Panc1 (cell line): ENCODE data around the gene ZDHHC18. TPM values are rescaled to one million over a fixed set of nuclear protein-coding genes. Genes with fewer than 3 reads are reported as not detected.

ENCODE experiments used
- ATAC-seq: fragments of 200-7000 bp; cut with Tn5 transposase; 2 replicates; pipeline ENCODE4 v1.9.1; 2020; ENCODE audit warnings: mild to moderate bottlenecking, moderate library complexity
- BruUV-seq: library from RNA; stranded (reverse); fragments of 400-500 nt; replicated peaks from 2 replicates; lab custom pipeline; 2021; lab: Mats Ljungman, UMichigan
- CTCF ChIA-PET: fragments of 300-600 bp; sonication (Branson Sonifier 250); formaldehyde crosslinking; loops from one replicate; lab custom pipeline; 2022; ENCODE audit warnings: antibody characterized with exemption; lab: Charles Lee
- POLR2A ChIA-PET: fragments of 300-600 bp; sonication (Branson Sonifier 250); formaldehyde crosslinking; loops from one replicate; lab custom pipeline; 2022; ENCODE audit warnings: antibody characterized with exemption; lab: Charles Lee
- DNase-seq: peaks from one replicate; pipeline ENCODE4 v3.0.0-alpha.2; 2010; ENCODE audit warnings: low read depth, low spot score
- H3K27ac ChIP-seq: 2 replicates; pipeline ENCODE4 v1.5.1; 2011; ENCODE audit warnings: mild to moderate bottlenecking, low read length, inconsistent platforms
- H3K27me3 ChIP-seq: fragments of 200-500 bp; sonication (Bioruptor generic); 2 replicates; pipeline ENCODE4 v1.6.0; 2014; ENCODE audit warnings: low read length, inconsistent platforms; ENCODE audit not compliant: control insufficient read depth, insufficient read depth
- H3K36me3 ChIP-seq: fragments of 200-500 bp; sonication (Bioruptor generic); 2 replicates; pipeline ENCODE4 v1.5.1; 2014; ENCODE audit warnings: inconsistent platforms, mild to moderate bottlenecking, low read length, moderate library complexity; ENCODE audit not compliant: control insufficient read depth, insufficient read depth
- H3K4me1 ChIP-seq: 2 replicates; pipeline ENCODE4 v1.5.1; 2011; ENCODE audit warnings: inconsistent platforms, mild to moderate bottlenecking, low read length, moderate library complexity; ENCODE audit not compliant: control insufficient read depth, insufficient read depth
- H3K4me3 ChIP-seq, 2 experiments: 2 replicates each; pipeline ENCODE4 v1.5.1; 2011 to 2012; ENCODE audit warnings: low read depth in 2 of 2, low read length in 2 of 2, mild to moderate bottlenecking in 2 of 2, inconsistent platforms in 1 of 2, moderate library complexity in 1 of 2
- H3K9me3 ChIP-seq: fragments of 200-500 bp; sonication (Bioruptor generic); 2 replicates; pipeline ENCODE4 v1.5.1; 2014; ENCODE audit warnings: low read depth, mild to moderate bottlenecking, inconsistent platforms, low read length, moderate library complexity; ENCODE audit not compliant: control insufficient read depth, insufficient read depth
- POLR2AphosphoS5 ChIP-seq: IDR thresholded peaks from 2 replicates; pipeline ENCODE4 v1.6.1; 2012; ENCODE audit warnings: mild to moderate bottlenecking, low read depth, low read length, moderate library complexity
- SIN3A ChIP-seq: IDR thresholded peaks from 2 replicates; pipeline ENCODE4 v1.6.1; 2012; ENCODE audit warnings: low read depth, mild to moderate bottlenecking, low read length, moderate library complexity, borderline replicate concordance; ENCODE audit not compliant: insufficient read depth
- TCF7L2 ChIP-seq: IDR thresholded peaks from 2 replicates; pipeline ENCODE4 v1.6.1; 2011; ENCODE audit warnings: mild to moderate bottlenecking, low read depth, low read length, inconsistent platforms
- in situ Hi-C: cut with HindIII; loops from 2 replicates; pipeline ENCODE4 v1.10.0; 2016; ENCODE audit warnings: low sequenced_read_pairs, low pct_unique_long_range_greater_than_20kb
- intact Hi-C: fragments of 100-400 bp; cut with micrococcal nuclease; formaldehyde crosslinking; loops from one replicate; pipeline ENCODE4 v1.10.0; 2022; ENCODE audit not compliant: unreplicated experiment
- total RNA-seq: library from RNA; stranded (reverse); gene quantifications from one replicate; pipeline ENCODE4 v1.2.1, GENCODE V29; 2021; ENCODE audit not compliant: unreplicated experiment
- TF ChIP-seq, protein P1 (sequence below), 2 experiments: IDR thresholded peaks; 2 replicates each; pipeline ENCODE4 v1.6.1; 2011 to 2012; ENCODE audit warnings: low read depth in 2 of 2, control low read depth in 1 of 2, low read length in 1 of 2, mild to moderate bottlenecking in 1 of 2, moderate library complexity in 1 of 2; ENCODE audit not compliant: insufficient read depth in 1 of 2
- TF ChIP-seq, protein P2 (sequence below): fragments of 450-650 bp; IDR thresholded peaks from 2 replicates; pipeline ENCODE4 v1.5.1; 2017; ENCODE audit warnings: mild to moderate bottlenecking

ZDHHC18 gene
- total RNA-seq, 1 experiment from 2014 or later = 45.4 TPM

DNA sequence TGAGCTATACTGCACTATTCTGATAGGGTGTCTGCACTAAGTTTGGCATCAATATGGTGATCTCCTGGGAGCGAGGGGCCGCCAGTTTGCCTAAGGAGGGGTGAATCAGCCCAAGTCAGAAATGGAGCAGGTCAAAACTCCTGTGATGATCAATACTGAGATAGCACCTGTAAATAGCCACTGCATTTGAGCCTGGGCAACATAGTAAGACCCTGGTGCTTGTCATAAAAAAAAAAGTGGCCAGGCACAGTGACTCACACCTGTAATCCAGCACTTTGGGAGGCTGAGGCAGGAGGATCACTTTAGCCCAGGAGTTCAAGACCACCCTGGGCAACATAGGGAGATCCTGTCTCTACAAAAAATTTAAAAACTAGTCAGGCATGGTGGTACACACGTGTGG lies 11.6 kb upstream of the ZDHHC18 start:
- intact Hi-C loops (no loop called here), in situ Hi-C loops (no loop called here)
- Histone ChIP-seq H3K9me3 (no peaks in the 10 kb centered on the region), H3K27ac (no peak overlapping the region), H3K4me3 (no peak overlapping the region), H3K4me1 (no peaks in the 10 kb centered on the region), H3K27me3 (no peaks in the 10 kb centered on the region), H3K36me3 (no peaks in the 10 kb centered on the region)
- CTCF ChIA-PET = no interaction called here
- POLR2A ChIA-PET = interaction anchor here (1.0 kb wide), 1 partner anchor 14 kb away, joined by 3 read pairs; no protein-coding TSS in a partner anchor
- DNase-seq (no peak), ATAC-seq (no peak)
- TF ChIP-seq POLR2AphosphoS5 (no peak), SIN3A (no peak), TCF7L2 (no peak)
- TF ChIP-seq, protein P1, sequence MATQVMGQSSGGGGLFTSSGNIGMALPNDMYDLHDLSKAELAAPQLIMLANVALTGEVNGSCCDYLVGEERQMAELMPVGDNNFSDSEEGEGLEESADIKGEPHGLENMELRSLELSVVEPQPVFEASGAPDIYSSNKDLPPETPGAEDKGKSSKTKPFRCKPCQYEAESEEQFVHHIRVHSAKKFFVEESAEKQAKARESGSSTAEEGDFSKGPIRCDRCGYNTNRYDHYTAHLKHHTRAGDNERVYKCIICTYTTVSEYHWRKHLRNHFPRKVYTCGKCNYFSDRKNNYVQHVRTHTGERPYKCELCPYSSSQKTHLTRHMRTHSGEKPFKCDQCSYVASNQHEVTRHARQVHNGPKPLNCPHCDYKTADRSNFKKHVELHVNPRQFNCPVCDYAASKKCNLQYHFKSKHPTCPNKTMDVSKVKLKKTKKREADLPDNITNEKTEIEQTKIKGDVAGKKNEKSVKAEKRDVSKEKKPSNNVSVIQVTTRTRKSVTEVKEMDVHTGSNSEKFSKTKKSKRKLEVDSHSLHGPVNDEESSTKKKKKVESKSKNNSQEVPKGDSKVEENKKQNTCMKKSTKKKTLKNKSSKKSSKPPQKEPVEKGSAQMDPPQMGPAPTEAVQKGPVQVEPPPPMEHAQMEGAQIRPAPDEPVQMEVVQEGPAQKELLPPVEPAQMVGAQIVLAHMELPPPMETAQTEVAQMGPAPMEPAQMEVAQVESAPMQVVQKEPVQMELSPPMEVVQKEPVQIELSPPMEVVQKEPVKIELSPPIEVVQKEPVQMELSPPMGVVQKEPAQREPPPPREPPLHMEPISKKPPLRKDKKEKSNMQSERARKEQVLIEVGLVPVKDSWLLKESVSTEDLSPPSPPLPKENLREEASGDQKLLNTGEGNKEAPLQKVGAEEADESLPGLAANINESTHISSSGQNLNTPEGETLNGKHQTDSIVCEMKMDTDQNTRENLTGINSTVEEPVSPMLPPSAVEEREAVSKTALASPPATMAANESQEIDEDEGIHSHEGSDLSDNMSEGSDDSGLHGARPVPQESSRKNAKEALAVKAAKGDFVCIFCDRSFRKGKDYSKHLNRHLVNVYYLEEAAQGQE (IDR thresholded peaks at IDR 0.05; ENCODE audit: insufficient read depth in 1 of 2, low read depth in 2 of 2, low read length in 1 of 2) = no peak
- TF ChIP-seq, protein P2, sequence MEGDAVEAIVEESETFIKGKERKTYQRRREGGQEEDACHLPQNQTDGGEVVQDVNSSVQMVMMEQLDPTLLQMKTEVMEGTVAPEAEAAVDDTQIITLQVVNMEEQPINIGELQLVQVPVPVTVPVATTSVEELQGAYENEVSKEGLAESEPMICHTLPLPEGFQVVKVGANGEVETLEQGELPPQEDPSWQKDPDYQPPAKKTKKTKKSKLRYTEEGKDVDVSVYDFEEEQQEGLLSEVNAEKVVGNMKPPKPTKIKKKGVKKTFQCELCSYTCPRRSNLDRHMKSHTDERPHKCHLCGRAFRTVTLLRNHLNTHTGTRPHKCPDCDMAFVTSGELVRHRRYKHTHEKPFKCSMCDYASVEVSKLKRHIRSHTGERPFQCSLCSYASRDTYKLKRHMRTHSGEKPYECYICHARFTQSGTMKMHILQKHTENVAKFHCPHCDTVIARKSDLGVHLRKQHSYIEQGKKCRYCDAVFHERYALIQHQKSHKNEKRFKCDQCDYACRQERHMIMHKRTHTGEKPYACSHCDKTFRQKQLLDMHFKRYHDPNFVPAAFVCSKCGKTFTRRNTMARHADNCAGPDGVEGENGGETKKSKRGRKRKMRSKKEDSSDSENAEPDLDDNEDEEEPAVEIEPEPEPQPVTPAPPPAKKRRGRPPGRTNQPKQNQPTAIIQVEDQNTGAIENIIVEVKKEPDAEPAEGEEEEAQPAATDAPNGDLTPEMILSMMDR = no peak
- no TSS peak for BruUV-seq

DNA sequence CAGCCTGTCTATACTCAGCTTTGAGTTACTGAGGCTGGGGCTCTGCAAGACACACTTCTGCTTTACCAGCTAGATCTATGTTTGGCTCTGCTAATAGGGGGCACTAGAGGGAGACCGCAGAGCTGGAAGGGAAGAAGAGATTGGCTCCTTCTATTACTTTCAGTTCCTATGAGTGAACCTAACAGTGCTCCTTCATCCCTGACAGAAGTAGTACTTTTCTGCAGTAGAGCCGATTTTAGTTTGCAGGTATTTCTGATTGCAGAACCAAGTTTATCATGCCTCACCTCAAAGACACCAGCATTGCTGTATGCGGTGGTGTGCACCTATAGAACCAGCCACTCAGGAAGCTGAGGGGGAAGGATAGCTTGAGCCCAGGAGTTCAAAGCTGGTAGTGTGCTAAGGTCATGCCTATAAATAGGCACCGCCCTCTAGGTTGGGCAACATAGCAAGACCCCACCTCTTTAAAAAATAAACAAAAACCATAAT lies 5.7 kb upstream of the ZDHHC18 start:
- Histone ChIP-seq H3K9me3 (no peaks in the 10 kb centered on the region), H3K4me1 (0 out of 2 replicates have a peak, but pooled peaks cover 3% of the 10 kb centered on the region), H3K27ac (no peak overlapping the region), H3K27me3 (no peaks in the 10 kb centered on the region), H3K36me3 (no peaks in the 10 kb centered on the region), H3K4me3 (no peak overlapping the region)
- CTCF ChIA-PET = no interaction called here
- POLR2A ChIA-PET = interaction anchor here (0.6 kb wide), 1 partner anchor 97 kb away, joined by 3 read pairs; no protein-coding TSS in a partner anchor
- DNase-seq (no peak), ATAC-seq (peak; percentile 39)
- in situ Hi-C loops (no loop called here), intact Hi-C loops (no loop called here)
- TF ChIP-seq, protein P2 = peak; percentile 49; the same call in 1 of the 2 replicates
- no peak for TF ChIP-seq POLR2AphosphoS5
- BruUV-seq = no TSS peak
